GM10248 (cell line): ENCODE data around the gene UGT1A4.

Experiments used
- CTCF ChIA-PET: fragments of 300-600 bp; sonication (Branson Sonifier 250); formaldehyde crosslinking; extraction: SDS; loops from one replicate; lab custom pipeline; 2021; ENCODE audit warnings: antibody characterized with exemption; lab: Yijun Ruan, JAX
- POLR2A ChIA-PET: fragments of 350-650 bp; sonication (Branson Sonifier 250); formaldehyde crosslinking; extraction: SDS; loops from one replicate; lab custom pipeline; 2020; ENCODE audit warnings: antibody characterized with exemption; lab: Yijun Ruan, JAX
- DNase-seq: peaks from one replicate; pipeline ENCODE4 v3.0.0; 2012; ENCODE audit errors: extremely low spot score
- TF ChIP-seq, protein P1 (sequence below): IDR thresholded peaks from 2 replicates; pipeline ENCODE4 v1.5.1; 2012; ENCODE audit warnings: mild to moderate bottlenecking, low read depth; ENCODE audit errors: extremely low read depth, missing control alignments, control extremely low read depth

Gene UGT1A4

DNA sequence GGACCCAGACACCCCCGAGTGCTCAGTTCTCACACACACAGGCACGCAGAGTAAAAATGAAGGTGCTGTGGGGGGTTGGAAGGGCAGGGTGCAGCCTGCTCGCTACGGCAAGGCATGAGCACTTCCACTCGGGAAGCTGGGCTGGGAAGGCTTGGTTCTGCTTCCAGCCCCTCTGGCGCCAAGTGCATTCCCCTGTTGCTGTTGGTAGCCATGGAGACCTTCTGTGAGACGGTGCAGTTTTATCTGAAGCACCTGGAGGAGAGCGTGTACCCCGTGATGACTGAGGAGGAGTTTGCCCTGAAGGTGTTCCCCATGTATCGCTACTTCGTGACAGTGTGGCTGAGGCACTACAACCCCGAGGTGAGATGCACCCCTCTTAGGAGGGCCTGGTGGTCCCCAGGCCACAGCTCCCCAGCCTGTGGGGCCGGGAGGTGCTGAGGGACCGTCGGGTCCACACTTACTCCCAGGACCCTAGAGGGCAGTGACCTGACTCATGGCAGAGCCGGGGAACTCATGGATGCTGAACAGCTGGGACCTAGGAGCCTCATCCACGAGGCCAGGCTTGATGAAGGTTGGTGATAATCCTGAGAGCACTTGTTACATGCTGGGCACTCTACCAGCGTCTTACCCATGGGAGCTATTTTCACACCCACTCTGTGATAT lies 75.1 kb downstream of the UGT1A4 start:
- DNase-seq = no peak
- TF ChIP-seq, protein P1, sequence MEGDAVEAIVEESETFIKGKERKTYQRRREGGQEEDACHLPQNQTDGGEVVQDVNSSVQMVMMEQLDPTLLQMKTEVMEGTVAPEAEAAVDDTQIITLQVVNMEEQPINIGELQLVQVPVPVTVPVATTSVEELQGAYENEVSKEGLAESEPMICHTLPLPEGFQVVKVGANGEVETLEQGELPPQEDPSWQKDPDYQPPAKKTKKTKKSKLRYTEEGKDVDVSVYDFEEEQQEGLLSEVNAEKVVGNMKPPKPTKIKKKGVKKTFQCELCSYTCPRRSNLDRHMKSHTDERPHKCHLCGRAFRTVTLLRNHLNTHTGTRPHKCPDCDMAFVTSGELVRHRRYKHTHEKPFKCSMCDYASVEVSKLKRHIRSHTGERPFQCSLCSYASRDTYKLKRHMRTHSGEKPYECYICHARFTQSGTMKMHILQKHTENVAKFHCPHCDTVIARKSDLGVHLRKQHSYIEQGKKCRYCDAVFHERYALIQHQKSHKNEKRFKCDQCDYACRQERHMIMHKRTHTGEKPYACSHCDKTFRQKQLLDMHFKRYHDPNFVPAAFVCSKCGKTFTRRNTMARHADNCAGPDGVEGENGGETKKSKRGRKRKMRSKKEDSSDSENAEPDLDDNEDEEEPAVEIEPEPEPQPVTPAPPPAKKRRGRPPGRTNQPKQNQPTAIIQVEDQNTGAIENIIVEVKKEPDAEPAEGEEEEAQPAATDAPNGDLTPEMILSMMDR = no peak
- ChIA-PET CTCF (no interaction called here), POLR2A (no interaction called here)

- ChIA-PET CTCF (interaction anchor here (1.7 kb wide), 1 partner anchor 14 kb away, joined by 4 read pairs; no protein-coding TSS in a partner anchor), POLR2A (no interaction called here)
- TF ChIP-seq, protein P1 = no peak
- no peak for DNase-seq
Measured at GRCh38 chr2:233794128-233794658, 75.7 kb downstream of the UGT1A4 start.

DNA sequence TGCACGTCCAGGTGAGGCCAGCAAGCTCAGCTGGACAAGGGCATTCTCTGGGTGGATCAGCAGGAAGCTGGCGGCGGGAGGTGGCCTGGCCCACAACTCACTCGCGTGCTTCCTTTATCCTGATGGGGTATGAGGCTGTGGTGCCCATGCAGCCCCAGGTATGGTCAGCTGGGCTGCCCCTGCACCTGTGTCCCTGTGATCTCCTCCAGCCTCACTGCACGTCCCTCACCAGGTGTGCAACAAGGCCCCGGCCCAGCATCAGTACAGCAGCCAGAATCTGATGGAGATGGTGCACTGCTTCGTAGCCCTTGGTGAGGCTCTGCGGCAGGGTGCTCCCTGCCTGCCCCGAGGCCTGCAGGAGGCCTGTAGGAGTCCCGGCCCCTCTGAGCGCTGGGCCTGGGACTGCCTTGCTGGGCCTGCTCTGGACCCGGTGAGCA lies 77.2 kb downstream of the UGT1A4 start:
- no peak for DNase-seq
- POLR2A ChIA-PET = no interaction called here
- TF ChIP-seq, protein P1 = no peak
- CTCF ChIA-PET = interaction anchor here (1.1 to 1.9 kb wide), 3 partner anchors 9 to 19 kb away, joined by 3 to 4 read pairs (median 4); no protein-coding TSS in a partner anchor

GRCh38 chr2:233796254-233796653 lies 77.7 kb downstream of the UGT1A4 start:
- TF ChIP-seq, protein P1 = no peak
- DNase-seq = no peak
- ChIA-PET CTCF (interaction anchor here (1.1 to 1.9 kb wide), 3 partner anchors 9 to 18 kb away, joined by 3 to 4 read pairs (median 4); no protein-coding TSS in a partner anchor), POLR2A (no interaction called here)

GRCh38 chr2:233798335-233799086 lies 80.0 kb downstream of the UGT1A4 start:
- ChIA-PET CTCF (interaction anchor here (1.2 to 1.6 kb wide), 2 partner anchors 59 to 87 kb away, joined by 3 to 4 read pairs; no protein-coding TSS in a partner anchor), POLR2A (no interaction called here)
- no peak for DNase-seq
- TF ChIP-seq, protein P1 = no peak

- CTCF ChIA-PET = interaction anchor here (1.2 to 1.6 kb wide), 2 partner anchors 58 to 88 kb away, joined by 3 to 4 read pairs; no protein-coding TSS in a partner anchor
- DNase-seq = no peak
- TF ChIP-seq, protein P1 = no peak
- POLR2A ChIA-PET = no interaction called here
Measured at GRCh38 chr2:233799087-233799665, 80.6 kb downstream of the UGT1A4 start.
